Fibroblast of upper back skin (primary cell): ENCODE data around the gene PIK3CD.

Source experiments
- DNase-seq: peaks from one replicate; pipeline ENCODE4 v3.0.0-alpha.2; 2013

The PIK3CD gene

DNA sequence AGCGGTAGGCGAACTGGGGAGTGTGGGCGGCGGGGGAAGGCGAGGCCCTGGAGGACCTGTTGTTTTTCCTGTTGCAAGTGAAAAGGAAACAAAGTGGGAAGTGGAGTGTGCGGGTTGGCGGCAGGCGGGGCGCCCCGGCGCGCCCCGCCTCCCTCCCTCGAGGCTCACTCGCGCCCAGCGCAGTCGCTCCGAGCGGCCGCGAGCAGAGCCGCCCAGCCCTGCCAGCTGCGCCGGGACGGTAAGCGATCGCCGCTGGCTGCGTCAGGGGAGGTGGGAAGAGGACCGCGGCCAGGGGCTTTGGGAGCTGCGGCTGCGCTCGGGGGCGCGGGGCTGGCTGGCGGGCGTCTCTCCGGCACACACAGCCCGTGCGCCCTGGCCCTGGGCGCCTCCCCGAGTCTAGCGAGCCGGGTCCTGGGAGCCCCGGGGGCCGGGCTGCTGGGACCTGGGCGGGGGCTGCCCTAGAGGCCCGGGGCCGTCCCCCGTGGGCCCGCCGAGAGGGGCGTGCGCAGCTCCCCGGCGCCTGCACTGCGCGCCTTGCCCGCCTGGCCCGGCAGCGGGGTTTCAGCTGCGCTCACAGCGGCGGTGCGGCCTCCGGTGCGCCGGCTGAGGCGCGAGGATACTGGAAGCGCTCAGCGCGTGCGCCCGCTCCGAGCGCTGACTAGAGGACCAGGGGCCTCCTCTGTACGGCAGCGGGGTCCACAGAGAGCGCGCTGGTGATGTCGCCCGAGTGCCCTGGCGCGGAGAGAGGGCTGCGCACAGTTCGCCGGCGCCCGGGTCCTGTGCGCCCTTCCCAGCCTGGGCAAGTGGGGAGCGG is at the start of gene PIK3CD:
TSS of gene PIK3CD (plus strand) at position 167 of the 814 bp plus-strand sequence. CDS start 58,725 bp downstream, outside the sequence.
- peak; percentile 18 for DNase-seq

DNA sequence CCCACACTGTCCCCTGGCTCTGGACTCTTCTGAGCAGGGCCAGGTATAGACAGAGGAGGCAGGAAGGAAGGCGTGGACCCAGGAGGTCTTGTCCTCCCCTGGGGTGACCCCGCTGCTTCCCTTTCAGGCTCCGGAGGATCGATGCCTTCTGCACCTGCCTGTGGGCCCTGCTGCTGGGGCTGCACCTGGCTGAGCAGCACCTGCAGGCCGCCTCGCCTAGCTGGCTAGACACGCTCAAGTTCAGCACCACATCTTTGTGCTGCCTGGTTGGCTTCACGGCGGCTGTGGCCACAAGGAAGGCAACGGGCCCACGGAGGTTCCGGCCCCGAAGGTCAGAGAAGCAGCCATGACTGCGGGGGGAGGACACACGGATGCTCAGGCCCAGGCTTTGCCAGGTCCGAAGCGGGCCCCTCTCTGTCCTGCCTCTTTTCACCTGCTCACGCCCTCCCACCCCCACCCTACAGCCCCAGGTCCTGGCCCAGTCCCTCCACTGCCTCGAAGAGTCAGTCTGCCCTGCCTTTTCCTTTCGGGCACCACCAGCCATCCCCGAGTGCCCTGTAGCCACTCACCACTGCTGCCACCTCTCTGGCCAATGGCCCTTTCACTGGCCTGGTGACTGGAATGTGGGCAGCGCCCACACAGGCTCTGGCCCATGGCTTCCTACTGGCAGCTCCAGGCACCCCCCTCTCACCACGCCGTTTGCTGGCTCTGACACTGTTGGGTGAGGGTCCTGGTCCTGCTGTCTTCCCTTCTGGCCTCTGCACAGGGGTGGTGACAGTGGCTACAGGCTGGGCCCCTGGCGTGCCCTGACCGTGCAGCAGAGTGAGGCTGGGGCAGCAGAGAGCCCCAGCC is 49.4 kb upstream of the PIK3CD start:
- no peak for DNase-seq

DNA sequence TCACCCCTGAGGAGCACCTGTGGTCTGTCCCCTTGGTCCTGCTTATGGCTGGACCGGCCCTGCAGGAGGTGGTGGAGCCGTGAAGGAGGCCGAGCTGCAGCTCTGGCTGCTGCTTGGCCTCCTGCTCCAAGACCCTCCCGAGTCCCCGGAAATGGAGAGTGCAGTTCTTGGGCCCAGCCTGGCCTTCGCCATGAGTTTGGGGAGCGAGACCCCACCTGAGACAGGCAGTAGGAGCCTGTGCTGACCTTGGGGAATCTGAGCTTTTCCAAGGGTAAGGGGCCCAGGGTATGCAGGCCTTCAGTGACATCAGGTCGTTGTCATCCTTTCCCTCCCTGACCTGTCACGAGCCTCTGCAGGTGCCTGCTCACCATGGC is 48.8 kb upstream of the PIK3CD start:
- DNase-seq: no peak

DNA sequence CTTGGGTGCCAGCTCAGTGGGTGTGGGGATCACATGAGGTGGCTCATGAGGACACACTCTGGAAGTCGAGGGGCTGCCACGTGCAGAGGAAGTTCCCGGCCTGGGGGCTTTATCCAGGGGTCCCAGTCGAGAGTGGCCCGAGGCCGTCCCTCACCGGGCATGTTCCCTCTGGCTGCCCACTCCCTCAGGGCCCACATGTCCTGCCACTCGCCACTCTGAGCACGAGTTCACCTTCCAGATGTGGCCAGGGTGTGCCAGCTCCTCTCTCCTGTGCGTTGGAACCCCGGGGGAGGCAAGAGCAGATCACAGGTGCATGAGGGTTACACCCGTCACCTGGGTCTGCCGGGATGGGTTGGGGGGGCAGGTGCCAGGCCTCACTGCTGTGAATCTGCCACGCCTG is 48.2 kb upstream of the PIK3CD start:
- DNase-seq: no peak

DNA sequence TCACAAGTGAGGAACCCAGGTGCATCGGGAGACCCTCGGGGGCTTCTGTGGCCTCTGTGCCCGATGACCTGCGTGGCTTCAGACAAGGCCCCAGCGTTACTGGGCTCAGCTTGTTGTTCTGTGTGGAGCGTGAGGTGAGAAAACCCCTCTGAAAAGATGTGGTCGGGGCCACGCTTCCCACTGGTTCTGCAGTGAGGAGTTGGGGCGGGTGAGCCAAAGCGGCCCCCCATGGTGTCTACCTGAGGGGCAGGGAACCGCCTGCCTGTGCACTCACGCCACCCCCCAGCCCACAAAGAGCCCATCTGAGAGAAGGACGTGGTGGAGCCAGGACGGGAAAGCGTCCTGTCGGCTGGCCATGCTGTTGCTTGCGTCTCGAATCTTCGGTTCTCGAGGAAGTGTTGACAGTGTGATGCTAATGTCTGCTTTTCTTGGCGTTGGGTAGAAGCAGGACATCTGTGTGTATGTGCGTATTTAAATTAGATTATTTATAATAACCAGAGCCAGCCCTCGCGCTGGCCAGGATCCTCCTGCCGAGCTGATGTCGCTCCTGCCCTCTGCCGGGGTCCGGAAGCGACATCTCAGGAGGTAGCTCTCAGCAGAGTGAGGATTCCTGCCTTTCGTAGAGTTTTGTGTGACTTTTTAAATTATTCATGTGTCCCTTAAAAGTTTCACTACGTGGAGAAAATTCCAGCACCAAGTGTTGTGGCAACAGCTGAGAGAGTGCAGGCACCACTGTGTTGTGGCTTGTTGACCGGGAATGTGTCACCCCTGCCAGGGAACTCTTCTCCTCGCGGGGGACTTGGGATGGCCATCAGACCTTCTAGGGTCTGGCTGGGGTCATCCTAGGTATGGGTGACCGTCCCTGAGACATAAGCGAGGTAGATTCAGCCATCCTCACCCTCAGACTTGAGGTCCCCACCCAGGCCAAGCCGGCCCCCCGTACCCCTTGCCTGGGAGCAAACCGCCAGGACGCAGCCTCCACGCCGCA is 47.5 kb upstream of the PIK3CD start:
- no peak for DNase-seq

DNA sequence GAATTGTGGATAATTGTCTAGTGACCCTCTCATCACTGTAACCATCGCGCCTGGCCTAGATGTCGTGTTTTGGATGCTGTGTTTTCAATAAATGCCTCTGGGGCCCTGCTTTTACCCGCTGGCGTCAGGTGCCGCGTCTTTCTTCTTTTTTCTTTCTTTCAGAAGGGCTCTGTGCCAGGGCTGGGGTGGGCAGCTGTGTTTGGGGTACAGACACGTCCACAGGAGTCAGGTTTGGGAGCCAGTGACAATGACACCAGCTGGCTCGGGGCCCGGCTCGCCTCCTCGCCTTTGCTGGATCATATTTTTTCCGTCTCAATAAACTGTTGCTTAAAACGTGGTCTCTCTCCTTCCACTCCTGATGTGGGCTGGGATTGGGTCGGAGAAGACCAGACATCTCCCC is 46.7 kb upstream of the PIK3CD start:
- DNase-seq: no peak

DNA sequence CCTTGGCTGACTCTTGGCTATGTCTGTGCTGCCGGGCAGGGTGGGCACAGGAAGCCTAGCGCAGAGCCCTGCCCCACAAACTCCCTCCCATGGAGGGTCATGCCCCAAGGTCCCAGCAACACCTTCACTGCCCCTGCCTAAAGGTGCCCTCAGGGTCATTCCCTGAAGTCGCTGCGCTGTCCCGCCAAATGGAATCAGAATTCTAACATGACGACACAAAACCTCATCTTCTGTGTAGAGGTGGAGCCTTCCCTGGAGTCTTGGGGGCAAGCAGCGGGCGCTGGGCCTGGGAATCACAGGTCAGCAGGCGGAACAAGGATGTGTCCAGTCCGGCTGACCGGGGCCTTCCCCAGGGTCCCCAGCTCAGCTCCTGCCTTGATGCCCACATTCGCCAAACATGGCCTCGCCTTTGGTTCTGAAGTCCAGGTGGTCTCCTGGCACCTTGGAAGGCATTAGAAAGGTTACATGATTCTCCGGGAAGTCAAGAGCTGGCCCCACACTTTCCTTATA is 45.5 kb upstream of the PIK3CD start:
- DNase-seq: no peak

DNA sequence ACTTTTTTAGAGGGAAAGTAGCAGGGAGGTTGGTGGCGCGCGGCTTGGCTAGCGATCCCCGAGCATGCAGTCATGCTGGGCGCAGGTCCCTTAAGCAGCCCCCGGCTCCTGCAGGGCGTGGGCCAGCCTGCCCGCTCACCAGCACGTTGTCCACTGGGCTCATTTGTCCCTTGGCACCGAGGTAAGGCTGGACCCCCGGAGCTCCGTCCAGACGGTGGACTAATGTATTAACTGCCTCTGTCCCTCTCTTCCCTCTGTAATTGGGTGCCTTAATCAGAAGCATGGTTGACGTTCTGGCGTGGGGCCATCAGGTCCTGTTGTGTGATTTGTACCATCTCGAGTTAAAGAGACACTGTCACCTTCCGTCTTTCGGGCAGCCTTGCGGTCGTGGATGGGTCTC is 45.1 kb upstream of the PIK3CD start:
- no peak for DNase-seq

DNA sequence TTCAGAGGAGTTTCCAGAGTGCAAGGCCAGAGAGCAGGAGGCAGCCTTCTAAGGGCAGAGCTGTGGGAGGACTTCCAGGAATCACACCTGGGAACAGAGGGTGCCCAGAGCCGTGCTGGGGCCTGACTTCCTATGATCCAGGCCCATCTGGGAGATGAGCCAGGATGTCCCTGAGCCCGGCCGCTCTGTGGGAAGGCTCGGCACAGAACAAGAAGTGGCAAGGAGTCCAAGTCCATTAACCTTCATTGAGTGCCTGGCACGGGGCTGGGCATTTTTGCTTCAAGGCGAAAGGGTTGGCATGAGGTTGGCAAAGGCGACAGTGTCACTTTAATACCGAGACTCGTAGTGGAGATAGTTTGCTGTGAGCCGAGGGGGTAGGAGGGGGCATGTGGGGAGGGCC is 44.6 kb upstream of the PIK3CD start:
- DNase-seq: no peak

DNA sequence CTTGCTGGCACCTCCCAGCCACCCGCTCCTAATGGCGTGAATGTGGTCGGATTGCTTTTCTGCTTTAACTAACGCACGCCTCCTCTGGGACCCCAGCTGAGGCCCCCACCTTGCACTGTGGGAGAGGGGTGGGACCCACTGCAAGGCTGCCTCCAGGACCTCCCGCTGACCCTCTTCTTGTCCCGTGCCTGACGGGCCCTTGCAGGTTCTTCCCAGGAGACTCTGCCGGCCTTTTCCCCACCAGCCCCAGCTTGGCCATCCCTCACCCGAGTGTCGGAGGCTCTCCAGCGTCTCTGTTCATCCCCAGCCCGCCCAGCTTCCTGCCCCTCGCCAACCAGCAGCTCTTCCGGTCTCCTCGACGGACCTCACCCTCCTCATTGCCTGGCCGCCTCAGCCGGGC is 44.2 kb upstream of the PIK3CD start:
- DNase-seq: no peak

DNA sequence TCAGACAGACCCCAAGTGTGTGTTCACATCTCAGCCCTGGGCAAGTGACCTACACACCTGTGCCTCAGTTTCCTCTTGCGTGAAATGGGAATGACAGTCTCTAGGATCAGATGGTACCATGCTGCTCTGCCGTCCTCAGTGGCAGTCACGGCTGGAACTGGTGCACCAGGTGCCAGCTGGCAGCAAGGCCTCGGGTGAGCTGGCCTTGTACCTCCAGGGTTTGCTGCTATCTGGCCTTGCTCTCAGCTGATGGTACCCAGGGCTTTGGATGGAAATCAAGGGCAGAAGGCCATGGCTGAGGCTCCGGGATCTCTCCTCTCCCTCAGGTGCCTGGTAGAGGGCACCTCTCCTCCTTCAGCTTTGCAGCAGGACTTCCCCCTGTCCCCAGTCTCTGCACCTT is 41.5 kb upstream of the PIK3CD start:
- DNase-seq: no peak

DNA sequence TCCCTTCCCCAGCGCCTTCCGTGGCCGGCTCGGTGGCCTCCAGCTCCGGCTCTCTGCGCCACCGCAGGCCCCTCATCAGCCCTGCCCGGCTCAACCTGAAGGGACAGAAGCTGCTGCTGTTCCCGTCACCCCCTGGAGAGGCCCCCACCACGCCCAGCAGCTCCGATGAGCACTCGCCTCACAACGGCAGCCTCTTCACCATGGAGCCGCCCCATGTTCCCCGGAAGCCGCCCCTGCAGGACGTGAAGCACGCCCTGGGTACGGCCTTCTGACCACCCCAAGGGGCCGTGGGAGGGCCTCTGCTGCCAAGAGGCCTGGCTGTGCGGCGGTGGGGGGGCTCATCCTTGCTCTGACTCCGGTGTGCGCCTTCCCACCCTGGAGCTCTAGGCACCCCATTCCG is 41.0 kb upstream of the PIK3CD start:
- DNase-seq: no peak

DNA sequence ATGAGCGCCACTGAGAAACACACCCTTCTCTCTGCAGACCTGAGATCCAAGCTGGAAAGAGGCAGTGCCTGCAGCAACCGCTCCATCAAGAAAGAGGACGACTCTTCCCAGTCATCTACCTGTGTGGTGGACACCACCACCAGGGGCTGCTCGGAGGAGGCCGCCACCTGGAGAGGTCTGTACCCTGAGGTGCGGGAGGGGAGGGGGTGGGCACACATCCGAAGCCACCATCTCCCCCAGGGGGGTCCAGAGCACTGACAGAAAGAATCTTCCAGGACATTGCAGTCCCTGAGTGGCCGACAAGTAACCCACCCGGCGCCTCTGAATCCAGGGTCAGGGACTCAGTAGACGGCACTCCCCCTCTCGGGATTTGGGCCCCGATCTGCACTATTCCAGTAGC is 39.8 kb upstream of the PIK3CD start:
- no peak for DNase-seq

DNA sequence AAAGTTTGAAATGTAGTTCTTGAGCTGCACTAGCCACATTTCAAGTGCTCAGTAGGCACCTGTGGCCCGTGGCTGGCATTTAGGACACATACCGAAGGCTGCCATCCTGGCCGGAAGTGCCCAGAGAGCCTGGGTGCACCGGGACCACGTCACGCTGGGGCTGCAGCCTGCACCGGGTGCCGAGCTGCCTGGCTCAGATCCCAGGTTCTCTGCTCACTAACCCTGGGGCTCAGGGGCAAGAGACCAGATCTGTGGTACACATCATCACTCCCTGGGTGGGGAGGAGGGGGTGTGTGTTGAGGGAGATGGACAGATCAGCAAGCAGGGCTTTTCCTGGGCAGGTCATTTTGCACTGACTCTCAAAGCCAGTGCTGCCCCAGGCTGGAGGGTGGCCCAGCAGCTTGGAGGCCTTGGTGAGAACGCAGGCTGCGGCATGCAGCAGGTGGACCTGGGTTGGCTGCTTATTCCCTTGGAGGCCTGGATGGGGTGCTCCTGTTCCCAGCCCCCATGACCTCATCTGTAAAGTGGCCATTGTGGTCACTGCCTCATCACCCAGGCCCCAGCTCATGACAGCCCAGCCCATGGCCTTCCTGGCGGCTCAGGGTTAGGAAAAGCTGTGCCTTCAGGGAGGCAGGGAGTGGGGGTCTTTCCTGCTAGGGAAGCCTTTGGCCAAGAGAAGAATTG is 39.2 kb upstream of the PIK3CD start:
- DNase-seq: no peak

DNA sequence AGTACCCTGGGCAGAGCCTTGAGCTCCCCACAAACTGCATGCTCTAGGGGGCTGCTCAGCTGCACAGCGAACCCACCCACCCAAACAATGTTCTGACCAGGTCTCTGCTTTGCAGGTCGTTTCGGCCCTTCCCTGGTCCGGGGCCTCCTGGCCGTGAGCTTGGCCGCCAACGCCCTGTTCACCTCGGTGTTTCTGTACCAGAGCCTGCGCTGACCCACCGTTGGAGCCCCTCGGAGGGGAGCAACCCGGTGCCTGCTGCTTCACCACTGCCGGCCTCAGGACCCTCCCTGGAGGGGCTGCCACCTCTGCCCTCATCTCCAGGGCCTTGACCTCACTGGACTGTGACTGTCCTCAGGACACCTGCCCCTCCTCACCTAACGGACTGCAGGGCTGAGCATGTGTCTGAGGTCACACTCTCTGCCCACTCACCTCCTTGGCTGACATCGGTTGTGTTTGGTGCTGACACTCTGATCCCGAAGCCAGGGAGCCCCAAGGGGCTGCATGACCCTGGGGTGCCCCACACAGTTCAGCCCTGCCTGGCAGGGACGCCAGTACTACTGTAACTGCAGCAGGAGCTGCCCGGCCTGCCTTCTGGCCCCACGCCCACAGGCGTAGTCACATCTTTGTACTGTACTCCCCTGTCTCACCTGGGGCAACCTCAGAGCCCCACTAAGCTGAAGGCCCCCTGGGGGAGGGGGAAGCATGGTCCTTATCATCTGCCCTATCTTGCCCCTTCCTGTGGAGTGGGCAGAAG is 38.5 kb upstream of the PIK3CD start:
- DNase-seq: no peak

DNA sequence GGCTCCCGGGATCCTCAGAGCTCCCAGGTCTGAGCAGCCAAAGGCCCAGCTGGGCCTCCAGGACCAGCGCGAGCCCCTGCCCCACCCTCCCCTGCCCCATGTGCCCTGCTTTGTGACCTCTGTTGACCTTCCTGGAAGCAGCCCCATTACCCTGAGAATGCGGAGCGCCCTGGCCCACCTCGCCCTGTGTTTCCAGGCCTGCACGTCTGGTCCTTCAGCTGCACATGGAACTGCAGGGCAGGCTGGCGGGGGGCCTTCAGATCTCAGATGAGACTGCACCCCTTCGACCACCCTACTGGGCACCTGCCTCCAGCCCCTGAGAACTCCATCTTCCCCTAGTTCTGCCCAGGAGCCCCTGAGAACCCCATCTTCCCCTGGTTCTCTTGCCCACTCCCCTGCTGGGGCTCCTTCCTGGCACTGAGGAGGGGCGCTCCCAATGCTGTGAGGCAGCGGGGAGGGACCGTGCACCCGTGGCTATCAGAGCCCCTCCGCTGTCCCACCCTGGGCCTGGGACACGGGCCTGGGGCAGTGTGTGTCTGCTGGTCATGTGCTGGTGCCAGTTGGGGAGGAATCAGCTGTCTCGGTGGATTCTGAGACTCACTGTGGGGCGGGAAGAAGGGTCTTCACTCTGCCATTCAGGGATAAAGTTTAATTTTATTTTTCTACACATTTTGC is 37.8 kb upstream of the PIK3CD start:
- DNase-seq: no peak

DNA sequence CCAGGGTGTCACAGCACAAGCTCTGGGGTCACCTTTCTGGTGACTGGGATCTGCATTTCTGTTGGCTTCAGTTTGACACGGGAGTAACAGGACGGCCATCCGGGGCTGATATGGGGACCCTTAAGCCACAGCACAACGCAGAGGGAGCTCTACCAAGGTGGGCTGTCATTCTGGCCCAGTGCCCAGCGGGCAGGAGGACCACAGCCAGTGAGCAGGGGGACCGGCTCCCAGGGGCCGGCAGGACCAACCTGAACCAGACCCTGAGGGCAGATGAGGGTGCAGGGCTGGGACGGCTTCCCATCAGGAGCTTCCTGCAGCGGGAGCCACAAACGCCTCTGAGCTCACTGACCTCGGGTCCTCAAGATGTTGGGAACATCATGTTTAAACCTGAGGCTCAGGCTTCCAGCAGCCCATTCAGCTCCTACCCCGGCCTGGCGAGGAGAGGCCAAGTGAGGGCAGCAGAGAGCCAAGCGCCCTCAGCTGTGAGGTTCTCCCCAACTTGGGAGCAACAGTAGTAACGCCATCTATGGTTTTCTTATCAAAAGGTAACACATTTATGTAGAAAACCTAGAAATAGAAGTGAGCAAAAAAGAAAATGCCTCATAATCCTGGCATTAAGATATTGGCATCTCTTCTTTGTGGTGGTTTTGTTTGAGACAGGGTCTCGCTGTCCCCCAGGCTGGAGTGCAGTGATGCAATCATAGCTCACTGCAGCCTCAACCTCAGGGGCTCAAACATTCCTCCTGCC is 36.0 kb upstream of the PIK3CD start:
- DNase-seq: peak; percentile 29

DNA sequence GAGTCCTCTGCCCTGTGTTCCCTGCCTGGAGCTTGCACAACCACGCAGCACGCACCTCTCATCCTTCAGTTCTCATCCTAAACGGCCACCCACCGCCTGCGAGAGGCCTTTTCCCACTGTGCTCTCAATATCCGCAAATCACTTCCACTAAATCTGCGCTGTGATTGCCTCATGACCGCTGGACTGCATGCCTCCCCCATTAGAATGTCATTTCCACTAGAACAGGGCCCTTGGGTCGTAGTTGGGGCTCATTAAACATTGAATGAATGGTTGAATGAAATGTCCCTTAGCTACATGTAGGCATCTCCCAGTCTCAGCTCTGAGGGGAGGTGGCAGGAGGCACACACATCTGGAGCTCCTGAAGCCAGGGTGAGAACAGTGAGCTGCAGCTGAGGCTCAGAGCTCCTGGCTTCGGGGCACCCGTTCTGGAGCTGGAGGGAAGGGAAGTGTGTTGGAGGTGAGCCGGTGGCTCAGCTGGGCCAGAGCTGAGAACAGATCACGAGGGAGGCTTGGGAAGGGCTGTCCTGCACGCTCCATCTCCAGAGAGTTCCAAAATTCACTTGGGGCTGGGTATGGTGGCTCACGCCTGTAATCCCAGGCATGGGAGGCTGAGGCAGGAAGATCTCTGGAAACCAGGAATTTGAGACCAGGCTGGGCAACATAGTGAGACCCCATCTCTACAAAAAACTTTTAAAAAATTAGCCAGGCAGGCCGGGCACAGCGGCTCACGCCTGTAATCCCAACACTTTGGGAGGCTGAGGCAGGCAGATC is 32.4 kb upstream of the PIK3CD start:
- no peak for DNase-seq

DNA sequence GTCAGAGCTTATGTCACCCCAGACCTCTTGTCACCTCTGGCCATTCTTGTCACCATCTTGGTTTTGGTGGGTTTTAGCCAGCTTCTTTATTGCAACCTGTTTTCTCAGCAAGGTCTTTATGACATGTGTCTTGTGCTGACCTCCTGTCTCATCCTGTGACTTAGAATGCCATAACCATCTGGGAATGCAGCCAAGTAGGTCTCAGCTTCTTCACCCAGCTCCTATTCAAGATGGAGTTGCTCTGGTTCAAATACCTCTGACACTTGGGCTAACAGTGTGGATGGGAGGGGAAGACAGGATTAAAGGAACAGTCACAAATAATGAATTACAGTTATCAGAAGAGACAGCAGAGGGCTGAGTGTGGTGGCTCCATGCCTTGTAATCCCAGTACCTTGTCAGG is 30.5 kb upstream of the PIK3CD start:
- no peak for DNase-seq
